EL (cell line): ENCODE measurements around the gene PLA2G2E.

Experiments used
- DNase-seq: peaks from one replicate; pipeline ENCODE4 v3.0.0-alpha.2; 2016

PLA2G2E gene

DNA sequence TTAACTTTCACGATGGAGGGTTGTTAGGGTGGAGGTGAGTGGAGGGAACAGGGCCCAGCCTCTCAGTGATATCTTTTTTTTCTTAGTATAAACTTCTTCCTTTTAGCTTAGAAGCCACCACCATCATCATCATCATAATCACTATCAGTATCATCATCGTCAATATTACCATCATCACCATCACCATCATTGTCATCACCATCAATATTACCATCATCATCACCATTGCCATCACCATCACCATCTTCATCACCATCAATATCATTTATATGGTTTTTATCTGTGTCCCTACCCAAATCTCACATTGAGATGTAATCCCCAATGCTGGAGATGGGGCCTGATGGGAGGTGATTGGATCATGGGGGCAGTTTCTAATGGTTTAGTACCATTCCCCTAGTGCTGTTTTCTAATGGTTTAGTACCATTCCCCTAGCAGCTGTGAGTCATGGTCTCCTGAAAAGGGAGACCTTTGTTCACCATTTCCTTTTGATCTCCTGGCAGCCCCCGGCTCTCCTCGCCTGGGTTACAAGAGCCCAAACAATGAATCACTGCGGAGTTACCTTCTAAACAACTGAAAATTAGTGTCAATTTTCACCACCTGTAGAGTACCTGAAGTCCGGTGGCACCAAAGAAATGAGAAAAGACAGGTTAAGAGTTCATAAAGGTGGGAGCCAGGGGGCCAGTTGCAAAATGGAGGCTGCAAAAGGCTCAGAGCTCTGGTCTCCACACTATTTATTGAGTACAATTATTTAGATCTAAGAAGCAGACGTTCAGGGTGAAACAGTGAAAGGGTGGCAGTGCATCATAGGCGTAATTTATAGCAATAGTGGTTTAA is 3.1 kb upstream of the PLA2G2E start:
- DNase-seq: no peak

DNA sequence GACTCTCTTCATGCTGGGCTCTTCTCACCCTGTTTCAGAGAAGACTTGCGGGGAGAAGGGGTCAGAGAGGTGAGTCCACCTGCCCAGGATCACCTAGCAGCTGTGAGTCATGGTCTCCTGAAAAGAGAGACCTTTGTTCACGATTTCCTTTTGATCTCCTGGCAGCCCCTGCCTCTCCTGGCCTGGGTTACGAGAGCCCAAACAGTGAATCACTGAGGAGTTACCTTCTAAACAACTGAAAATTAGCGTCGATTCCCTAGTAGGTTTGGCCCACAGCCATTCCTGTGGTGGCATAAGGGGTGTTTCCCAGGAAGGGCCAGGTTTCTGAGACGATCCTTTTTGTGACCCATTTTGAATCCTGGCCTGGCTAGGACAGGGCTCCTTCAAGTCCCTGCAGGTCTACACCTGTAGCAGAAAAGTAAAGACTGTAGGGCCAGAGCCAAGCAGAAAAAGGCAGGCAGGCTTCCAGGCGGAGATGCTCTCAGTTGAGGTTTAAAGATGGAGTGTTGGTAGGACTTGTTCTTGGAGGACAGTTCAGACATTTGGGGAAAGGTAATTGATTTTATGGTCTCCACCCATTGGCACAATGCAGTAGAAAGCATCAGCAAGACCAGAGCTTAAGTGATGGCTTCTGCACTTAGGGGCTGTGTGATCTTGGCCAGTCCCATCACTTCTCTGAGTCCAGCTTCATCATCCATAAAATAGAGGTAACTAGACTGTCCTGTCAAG is 2.1 kb upstream of the PLA2G2E start:
- no peak for DNase-seq

DNA sequence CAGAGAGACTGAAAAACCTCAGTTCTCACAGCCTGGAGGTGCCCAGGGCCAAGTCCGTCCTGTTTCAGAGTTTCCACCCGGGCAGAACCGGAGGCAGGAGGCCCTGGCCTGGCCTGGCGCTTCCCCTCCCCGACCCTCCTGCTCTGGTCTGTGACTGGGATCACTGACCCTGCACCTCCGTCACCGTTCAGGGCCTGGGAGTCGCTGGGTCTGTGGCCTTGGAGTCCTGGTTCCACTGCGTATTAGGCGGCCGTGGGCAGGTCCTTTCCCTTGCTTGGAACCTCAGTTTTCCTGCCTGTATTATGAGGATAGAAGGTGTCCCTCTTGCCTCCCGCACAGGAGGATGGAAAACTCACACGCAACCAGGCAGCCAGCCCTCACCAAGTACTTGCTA is 533 bp upstream of the PLA2G2E start:
- no peak for DNase-seq

DNA sequence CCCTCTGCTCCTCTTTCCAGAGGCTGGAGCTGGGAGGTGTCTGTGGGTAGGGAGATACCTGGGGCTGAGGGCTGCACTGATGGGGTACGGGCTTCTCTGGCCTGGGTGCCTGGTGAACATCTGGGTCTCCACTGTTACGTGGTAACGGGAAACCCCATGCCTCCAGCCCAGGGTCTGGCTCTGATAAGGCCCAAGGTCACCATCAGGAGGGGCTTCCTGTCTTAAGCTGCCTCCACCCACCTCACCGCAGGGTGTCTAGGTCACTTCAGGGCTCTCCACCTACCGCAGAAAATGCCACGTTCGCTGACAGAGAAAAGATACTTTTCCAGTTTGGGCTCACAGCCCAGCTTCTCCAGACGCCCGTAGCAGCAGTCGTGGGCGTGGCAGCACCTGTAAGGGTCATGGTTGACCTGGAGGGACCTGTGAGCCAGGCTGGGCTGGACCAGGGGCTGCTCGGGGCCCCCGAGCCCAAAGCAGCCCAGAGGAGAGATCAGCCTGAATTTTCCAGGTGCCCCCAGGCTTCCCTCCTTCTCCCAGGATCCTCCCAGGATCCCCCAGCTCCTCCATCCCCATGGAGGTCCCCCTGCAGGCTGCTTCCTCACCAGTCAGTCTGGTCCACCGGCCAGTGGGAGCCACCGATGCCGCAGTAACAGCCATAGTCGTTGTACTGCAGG is 1.3 kb downstream of the PLA2G2E start:
- DNase-seq: no peak

DNA sequence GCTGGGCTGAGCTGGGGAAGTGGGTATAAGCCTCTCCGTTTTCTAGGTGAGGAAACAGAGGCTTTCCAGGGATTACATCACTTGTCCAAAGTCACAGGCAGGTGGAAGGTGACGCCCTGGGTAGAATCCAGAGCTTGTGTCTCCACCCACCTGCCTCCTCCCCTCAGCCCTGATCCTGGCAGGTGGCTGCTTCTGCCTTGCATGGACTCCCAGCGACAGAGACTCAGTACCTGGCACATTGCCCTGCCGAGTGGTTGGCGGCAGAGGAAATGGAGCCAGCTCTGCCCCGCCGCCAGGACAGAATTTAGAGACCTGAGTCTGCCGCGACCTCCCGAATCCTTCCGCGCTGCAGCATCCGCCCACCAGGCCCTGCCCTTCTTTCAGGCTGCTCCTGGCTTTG is 2.1 kb downstream of the PLA2G2E start:
- no peak for DNase-seq

DNA sequence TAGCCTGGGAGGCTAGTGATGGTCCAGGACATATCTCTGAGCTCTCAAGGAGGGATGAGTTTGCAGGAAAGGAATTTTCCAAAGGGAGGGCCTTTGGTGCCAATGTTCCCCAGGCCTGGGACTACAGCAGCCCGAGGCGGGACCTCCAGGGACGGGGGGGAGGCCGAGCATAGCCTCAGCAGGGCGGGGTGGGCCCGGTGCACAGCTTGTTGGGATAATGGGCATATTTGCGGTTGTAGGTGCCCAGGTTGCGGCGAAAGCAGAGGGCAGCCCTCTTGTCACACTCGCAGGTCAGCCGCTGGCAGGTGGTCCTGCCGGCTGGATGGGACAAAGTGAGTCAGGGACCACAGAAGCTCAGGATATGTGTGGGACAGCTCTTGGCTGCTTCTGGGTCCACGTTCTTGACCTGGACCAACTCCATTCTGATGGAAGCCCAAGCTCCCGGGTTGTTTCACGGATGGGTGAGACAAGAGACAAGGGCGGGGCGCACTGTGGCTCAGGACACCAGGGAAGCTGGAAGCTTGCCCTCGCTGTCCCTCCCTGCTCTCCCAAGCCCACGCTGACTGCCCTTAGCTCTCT is 3.2 kb downstream of the PLA2G2E start:
- DNase-seq: no peak

DNA sequence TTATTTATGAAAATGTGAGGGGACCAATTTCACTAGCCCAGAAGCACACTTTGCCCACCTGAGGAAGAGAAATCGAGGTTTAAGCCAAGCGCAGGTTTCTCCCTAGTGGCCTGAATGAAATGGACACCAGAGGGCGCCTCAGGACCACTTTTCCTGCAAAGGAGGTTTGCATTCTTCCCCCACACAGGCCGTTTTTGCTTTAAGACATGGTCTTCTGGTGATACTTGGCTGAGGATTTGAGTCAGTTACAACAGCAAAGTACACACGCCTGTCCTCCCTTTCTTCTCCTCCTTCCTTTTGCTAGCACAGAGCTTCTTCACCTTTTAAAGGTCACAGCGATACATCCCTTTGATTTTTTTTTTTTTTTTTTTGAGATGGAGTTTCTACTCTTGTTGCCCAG is 5.4 kb downstream of the PLA2G2E start:
- peak; percentile 76 for DNase-seq

DNA sequence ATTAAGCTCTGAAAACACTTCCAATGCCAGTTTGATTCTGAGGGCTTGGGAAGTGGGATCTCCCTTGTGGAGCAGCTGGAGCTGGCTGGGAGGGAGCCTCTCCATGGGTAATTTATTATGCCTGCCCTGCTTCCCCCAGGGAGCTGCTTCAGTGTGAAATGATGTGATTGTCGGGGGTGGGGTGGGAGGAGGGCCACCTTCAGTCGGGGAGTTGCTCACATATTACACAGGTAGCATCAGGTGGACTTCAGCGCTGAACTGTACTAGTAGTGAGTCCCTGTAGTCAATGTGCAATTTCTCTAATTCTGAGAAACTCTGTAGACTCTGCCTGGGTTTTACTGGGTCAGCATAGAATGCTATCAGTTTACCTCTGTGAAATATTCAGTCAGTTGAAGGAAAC is 12.8 kb downstream of the PLA2G2E start:
- no peak for DNase-seq

DNA sequence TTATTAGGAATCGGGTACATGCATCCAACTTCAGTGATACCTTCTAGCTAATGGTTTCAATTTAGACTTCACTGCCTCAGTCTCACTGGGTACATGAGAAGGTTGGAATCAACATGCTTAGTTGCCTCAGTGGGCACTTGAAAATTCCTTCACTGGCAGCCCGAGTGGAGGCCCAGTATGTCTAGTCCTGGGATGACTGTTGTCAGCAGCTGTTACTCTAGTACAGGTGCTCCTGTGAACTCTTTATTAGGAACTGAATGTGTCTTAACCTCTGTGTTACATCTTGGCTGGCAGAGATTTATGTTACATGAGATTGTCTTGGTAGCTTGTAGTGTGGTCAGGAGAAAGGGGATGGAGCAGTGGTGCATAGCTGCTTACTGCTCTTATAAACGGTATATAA is 13.4 kb downstream of the PLA2G2E start:
- no peak for DNase-seq

DNA sequence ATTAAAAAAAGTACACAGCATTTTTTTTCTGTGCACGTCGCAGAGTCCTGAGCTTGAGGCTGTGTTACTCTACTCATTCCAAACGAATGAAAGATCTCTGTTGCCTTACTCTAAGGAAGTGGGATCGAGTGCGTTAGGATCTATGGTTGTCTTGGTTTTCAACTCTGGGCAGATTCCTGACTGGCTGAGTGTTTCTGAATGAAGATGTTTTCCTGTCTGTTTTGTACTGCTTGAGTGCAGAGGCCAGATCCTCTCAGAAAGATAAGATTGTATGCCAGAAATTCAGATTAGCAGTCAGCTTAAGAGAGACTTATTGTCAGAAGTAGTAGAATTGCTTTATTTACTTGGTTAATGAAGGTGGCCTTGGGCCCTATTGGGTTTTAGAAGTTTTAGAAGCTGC is 14.0 kb downstream of the PLA2G2E start:
- DNase-seq: no peak

DNA sequence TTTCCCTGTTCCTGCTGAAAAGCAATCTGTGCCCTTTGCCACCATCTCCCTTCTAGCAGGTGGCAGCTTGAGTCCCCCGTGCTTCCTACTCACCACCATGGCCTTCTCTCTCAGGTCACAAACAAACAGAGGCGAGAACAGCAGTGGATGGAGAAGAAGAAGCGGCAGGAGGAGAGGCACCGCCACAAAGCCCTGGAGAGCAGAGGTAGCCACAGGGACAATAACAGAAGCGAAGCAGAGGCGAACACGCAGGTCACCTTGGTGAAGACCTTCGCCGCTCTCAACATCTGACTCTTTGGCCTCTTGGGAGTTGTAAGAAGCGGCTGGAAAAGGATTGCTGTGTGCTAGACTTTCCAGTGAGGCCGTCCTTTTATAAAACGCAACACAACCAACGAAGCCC is 16.0 kb downstream of the PLA2G2E start:
- DNase-seq: no peak

DNA sequence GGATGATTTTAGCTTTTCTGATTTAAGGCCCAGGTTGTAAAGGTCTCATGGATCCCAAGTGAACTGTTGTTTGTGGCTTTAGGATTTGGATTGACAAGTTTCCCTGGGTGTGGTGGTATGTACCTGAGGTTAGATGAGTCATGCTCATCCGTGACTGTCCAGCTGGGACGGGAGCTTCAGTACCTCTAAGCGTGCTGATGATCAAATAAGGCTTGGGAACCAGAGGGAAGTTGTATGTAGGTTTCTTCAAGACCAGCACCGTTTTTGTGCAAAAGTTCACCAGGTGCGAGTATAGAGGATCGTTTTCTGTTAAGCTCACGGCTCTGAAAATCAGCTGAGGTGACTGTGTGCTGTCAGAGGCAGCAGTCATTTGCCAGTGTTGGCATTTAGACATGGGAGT is 19.8 kb downstream of the PLA2G2E start:
- no peak for DNase-seq

DNA sequence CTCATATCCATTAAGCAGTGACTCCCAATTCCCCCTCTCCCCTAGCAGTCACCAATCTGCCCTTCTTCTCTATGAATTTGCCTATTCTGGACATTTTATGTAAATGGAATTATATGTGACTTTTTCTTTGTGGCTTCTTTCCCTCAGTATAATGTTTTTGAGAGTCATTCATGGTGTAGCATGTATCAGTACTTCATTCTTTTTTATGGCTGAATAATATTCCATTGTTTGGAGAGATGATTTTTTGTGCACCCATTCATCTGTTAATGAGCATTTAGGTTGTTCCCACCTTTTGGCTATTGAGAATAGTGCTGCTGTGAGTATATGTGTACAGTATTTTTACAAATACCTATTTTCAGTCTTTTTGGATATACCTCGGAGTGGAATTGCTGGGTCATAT is 21.8 kb downstream of the PLA2G2E start:
- no peak for DNase-seq

DNA sequence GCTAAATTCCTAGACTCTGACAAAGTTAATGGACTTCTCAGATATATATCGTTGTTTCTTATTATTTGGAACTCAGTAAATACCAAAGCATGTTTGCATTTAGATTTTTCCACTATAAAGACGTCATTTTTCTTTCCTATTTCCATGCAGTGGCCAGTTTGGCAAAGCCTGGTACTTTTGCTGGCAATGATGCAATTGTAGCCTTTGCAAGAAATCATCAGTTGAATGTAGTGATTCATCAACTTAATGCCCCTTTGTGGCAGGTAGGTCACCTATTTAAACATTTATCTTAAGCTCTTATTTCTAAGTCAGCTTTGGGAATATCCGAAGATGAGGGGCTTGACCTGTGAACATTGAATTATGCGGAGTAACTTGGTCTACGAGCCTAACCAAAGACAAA is 29.2 kb downstream of the PLA2G2E start:
- no peak for DNase-seq

DNA sequence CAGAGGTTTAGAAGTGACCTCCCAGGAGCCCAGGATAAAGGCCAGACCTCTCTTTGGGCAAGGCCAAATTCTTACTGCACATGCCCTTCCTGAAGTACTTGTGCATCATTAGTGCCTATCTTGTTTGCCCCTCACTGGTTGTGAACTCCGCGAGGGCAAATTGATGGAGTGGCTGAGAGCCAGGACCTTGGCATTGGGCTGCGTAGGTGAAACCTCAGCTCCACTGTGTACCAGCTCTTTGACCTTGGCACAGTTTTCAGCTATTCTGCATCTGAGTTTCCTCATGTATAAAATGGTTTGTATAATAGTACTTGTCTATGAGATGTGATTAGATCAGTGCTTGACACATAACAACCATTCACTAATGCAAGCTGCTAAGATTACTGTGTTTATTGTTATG is 29.7 kb downstream of the PLA2G2E start:
- no peak for DNase-seq

DNA sequence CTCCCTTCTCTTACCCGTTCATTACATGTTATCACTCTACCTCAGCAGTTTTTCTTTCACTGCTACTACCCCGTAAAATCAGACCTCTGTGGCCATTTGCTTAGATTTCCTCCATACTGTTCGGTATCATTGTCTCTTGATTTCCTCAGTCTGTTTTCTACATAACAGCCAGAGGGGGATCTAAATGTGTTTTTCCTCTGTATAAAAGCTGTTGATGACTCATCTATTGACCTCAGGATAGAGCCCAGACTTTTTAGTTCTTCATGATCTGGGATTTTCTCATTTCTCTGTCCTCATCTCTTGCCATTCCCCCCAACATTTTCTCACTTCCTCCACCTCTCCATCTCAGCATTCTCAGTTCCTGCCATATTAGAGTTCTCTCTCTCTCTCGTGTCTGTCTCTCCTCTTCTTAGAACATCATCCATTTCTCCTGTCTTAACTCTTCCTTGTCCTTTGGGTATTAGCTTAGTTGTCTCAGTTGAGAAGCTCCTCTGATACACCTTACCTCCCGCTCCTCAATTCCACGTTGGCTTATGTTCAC is 30.7 kb downstream of the PLA2G2E start:
- DNase-seq: peak; percentile 24

DNA sequence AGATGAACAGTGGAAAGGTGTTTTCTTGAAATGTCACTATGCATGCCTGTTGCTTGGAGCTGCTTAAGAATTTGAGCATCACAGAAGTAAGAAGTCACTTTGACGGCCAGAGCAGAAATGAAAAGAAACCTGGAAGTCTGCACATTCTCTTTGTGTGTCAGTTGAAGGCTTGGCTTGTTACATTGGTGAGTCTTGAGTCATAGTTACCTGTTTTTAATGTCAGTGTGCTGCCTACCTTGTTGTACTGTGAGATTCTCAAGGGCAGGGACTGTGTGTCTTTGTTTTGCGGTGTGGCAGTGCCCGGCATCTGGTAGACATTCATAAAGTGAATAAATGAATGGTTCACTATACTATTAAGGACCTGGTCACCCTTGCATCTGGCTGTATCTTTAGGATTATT is 31.3 kb downstream of the PLA2G2E start:
- no peak for DNase-seq

DNA sequence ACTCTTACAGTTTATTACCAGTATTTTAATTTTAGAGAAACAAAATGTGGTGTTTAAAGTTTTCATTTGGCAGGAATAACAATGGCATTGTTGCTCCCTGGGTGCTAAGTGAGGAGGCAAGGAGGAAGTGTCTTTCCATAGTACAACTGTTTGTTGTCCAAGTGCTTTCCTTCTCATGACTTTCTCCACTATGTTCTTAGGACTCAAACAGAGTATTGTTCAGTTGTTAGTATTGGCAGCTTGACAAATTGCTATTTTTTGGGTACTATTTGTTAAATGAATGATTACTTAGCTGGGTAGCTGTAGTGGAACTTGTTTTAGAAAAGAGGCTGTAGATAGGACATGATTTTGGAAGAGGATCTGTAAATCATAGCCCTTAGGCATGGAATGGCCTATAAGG is 33.8 kb downstream of the PLA2G2E start:
- DNase-seq: no peak

DNA sequence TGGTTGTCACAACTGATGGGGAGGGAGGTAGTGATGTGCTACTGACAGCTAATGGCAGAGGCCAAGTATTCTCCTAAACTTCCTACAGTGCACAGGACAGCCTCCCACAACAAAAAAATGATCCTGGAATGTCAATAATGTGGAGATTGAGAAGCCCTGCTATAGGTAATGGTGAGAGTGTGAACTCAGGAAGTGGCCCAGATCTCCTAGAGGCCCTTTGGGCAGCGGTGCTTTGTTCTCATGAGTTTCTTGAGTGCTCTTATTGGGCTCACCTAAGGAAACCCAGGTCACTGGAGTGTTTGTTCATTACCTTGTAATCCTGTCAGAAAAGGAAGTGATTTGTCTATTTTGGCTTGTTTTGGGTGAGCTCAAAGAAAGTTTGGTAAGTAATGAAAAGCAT is 35.3 kb downstream of the PLA2G2E start:
- DNase-seq: no peak

DNA sequence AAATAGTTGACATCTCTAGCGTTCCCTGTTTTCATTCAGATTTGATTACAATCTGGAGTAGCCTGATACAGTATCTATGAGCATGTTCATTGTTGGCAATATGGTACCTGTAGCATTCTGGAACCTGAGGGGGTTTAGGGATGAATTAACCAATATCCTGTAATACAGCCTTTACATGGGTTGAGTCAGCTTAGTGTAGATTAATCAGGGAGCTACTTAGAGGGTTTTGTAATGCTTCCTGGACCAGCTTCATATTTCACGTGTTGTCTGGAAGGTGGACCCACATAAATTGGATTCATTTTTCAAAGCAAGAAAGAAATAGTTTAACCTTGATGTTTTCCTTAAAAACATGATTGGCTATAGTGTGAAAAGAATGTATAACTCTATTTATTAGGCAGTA is 37.6 kb downstream of the PLA2G2E start:
- no peak for DNase-seq

DNA sequence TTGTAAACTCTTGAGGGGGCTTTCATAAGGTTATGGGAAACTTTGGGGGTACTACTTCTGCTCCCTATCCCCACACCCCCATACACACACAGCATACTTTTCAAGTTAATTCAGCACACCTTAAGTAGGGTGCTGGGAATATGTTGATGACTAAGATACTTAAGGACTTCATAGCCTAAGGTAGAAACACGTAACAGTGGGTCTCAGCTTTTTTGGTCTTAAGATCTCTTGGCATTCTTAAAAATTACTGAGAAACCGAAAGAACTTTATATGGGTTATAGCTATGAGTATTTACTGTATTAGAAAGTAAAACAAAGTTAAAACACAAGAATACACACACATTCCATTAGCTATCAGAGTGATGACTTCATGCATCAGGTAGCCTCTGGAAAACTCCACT is 39.1 kb downstream of the PLA2G2E start:
- no peak for DNase-seq

DNA sequence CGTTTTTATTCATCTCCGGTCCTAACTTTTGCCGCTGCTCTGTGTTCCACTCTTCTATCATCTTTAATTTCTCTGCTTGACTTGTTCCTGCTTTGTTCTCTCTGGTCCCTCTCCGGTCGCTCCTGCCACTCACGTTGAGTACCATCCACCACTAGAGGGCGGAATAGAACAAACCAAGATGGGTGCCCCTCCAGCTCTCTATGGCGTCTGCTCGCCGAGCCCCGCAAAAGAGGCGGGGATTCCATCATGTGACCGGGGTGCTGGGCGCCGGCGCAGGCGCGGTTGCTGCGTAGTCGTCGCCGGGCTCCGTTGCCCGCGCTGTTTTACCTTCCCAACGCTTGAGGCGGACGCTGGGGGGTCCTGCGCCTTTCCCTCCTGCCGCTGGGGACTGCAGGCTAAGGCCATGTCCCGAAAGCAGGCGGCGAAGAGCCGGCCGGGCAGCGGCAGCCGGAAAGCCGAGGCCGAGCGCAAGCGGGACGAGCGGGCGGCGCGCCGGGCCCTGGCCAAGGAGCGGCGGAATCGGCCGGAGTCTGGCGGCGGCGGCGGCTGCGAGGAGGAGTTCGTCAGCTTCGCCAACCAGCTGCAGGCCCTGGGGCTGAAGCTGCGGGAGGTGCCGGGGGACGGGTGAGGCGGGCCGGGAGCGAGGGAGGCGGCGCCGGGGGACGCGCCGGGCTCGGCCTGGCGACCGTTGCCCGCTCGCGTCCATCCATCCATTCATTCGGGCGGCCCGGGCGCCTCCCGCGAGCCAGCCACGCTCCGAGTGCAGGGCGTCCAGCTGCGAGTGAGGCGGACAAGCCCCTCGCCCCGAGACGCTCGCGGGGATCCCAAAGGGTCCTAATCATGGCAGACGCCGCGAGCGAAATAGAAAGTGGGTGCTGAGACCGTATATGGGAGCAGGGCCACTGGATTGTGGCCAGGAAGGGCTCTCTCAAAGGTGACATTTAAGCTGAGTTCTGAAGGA is 41.0 kb downstream of the PLA2G2E start, which contains the start of gene OTUD3:
Gene OTUD3 (plus strand): TSS at position 285 of the 961 bp plus-strand sequence. CDS start 119 bp downstream, at position 404.
- peak; percentile 97 for DNase-seq
